ENCODE results near the gene TBK1. TPM values are rescaled to one million over a fixed set of nuclear protein-coding genes. Genes with fewer than 3 reads are reported as not detected.

The TBK1 gene
- total and polyA plus RNA-seq, 2 of the 4 experiments (the other 2 are of a cell fraction), result 9.9 to 11.6 TPM

DNA sequence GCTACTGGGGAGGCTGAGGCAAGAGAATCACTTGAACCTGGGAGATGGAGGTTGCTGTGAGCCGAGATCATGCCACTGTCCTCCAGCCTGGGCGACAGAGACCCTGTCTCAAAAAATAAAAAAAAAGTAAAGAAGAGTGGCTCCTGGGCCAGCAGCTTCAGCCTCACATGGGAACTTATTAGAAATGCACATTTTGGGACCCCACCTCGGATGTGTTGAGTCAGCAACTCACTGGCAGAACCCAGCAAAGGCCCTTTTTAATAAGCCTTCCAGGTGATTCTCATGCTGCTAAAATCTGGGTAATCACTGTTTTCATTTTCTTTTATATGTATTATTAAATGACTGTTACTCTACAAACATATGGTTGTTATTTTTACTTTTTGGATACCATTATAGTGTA is 41.6 kb downstream of the TBK1 start:
- peaks cover 38% of the 10 kb centered on the region for H3K36me3 ChIP-seq (ENCODE audit: control insufficient read depth, insufficient read depth, low read length)
- H3K9me3 ChIP-seq (ENCODE audit: control insufficient read depth, insufficient read depth, low read length), result no peaks in the 10 kb centered on the region
- H3K79me1 ChIP-seq (ENCODE audit: low read depth in 1 of 2, low read length in 2 of 2), result no peaks in the 10 kb centered on the region; a peak in 1 of 4 replicates
- intact Hi-C loops (cut with micrococcal nuclease) (no loop called here), dilution Hi-C loops (cut with HindIII; ENCODE audit: low sequenced_read_pairs, unreplicated experiment) (no loop called here), in situ Hi-C loops (cut with MboI; ENCODE audit: low sequenced_read_pairs) (no loop called here)
- H3K56ac ChIP-seq (ENCODE audit: extremely low read depth, insufficient read depth, low read length), result no peak overlapping the region
- H4K8ac ChIP-seq (ENCODE audit: low read depth in 2 of 2, low read length in 2 of 2), result no peak overlapping the region
- H4K5ac ChIP-seq (ENCODE audit: low read depth, low read length), result no peak overlapping the region
- ATAC-seq (ENCODE audit: low read depth), result no peak
- no peak overlapping the region for H3K27ac ChIP-seq (ENCODE audit: insufficient read depth, low read length)
- H2BK120ac ChIP-seq (ENCODE audit: low read depth, low read length), result no peak overlapping the region
- no peaks in the 10 kb centered on the region for H4K20me1 ChIP-seq (ENCODE audit: insufficient read depth, low read length)
- TF ChIP-seq, protein P1, sequence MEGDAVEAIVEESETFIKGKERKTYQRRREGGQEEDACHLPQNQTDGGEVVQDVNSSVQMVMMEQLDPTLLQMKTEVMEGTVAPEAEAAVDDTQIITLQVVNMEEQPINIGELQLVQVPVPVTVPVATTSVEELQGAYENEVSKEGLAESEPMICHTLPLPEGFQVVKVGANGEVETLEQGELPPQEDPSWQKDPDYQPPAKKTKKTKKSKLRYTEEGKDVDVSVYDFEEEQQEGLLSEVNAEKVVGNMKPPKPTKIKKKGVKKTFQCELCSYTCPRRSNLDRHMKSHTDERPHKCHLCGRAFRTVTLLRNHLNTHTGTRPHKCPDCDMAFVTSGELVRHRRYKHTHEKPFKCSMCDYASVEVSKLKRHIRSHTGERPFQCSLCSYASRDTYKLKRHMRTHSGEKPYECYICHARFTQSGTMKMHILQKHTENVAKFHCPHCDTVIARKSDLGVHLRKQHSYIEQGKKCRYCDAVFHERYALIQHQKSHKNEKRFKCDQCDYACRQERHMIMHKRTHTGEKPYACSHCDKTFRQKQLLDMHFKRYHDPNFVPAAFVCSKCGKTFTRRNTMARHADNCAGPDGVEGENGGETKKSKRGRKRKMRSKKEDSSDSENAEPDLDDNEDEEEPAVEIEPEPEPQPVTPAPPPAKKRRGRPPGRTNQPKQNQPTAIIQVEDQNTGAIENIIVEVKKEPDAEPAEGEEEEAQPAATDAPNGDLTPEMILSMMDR (conservative IDR thresholded peaks at IDR 0.05; ENCODE audit: low read depth, low read length), result no peak
- 0 out of 2 replicates have a peak, but pooled peaks have one; percentile 16 for TF ChIP-seq MAFK (IDR thresholded peaks at IDR 0.05; ENCODE audit: low read depth, low read length)
- no peak for TF ChIP-seq RCOR1 (IDR thresholded peaks at IDR 0.05; ENCODE audit: insufficient replicate concordance, low read length)
- H2BK5ac ChIP-seq (ENCODE audit: low read depth, low read length, poor library complexity, severe bottlenecking), result no peak overlapping the region
- H2AFZ ChIP-seq (replicated peaks; ENCODE audit: low read length, poor library complexity), result no peak overlapping the region
- H3K4me1 ChIP-seq (ENCODE audit: control insufficient read depth, insufficient read depth, low read length), result no peaks in the 10 kb centered on the region
- no peaks in the 10 kb centered on the region for H3K9me1 ChIP-seq (ENCODE audit: insufficient read depth, low read length)
- H2AK9ac ChIP-seq (replicated peaks; ENCODE audit: low read depth, low read length, poor library complexity), result no peak overlapping the region
- no peak overlapping the region for H3K4me3 ChIP-seq (ENCODE audit: insufficient read depth, low read depth, low read length)
- H3K4me2 ChIP-seq (ENCODE audit: low read depth, low read length), result no peak overlapping the region
- H3K4ac ChIP-seq (ENCODE audit: low read depth, low read length), result no peak overlapping the region
- no peak overlapping the region for H2BK20ac ChIP-seq (ENCODE audit: low read depth, low read length)
- no peak overlapping the region for H3K14ac ChIP-seq (replicated peaks; ENCODE audit: low read depth, low read length)
- H3K9ac ChIP-seq (ENCODE audit: low read depth, low read length), result no peak overlapping the region
- no peak overlapping the region for H3K18ac ChIP-seq (ENCODE audit: low read depth, low read length)
- no peak overlapping the region for H4K91ac ChIP-seq (ENCODE audit: insufficient read depth, low read depth, low read length)
- H2AK5ac ChIP-seq (ENCODE audit: low read depth, low read length), result no peak overlapping the region
- no peaks in the 10 kb centered on the region for H3K27me3 ChIP-seq (ENCODE audit: control insufficient read depth, insufficient read depth, low read length)
- no TSS peak for BruUV-seq (replicated peaks)
- CTCF ChIA-PET, result no interaction called here
- H3K23ac ChIP-seq (ENCODE audit: low read depth, low read length), result no peak overlapping the region
- WGBS, 2 experiments (ENCODE audit: extremely low coverage in 2 of 2, insufficient read length in 1 of 2), result no CpG with 5 or more reads among the region's 3 CpGs
- no peak overlapping the region for H2BK15ac ChIP-seq (ENCODE audit: low read depth, low read length)
- POLR2A ChIA-PET (ENCODE audit: unreplicated experiment), result no interaction called here
- DNase-seq, result no peak

Measured in IMR-90 (cell line).